WTC11 (cell line): Measurements from ENCODE around the gene SEC22A.

Experiments used
- ATF3 ChIP-seq: sonication (generic); formaldehyde crosslinking; conservative IDR thresholded peaks from 2 replicates; pipeline ENCODE4 v1.8.1; 2022; ENCODE audit warnings: mild to moderate bottlenecking, missing genetic modification reagents
- CTCF ChIP-seq: fragments of 200-600 bp; IDR thresholded peaks from 2 replicates; pipeline ENCODE4 v1.8.0; 2022; ENCODE audit warnings: antibody characterized with exemption
- ELF4 ChIP-seq: sonication (generic); formaldehyde crosslinking; IDR thresholded peaks from 2 replicates; pipeline ENCODE4 v1.8.1; 2022; ENCODE audit warnings: low read depth, mild to moderate bottlenecking, moderate library complexity, missing genetic modification reagents
- EMX1 ChIP-seq: fragments of 250-450 bp; sonication (Bioruptor Pico); IDR thresholded peaks from 2 replicates; pipeline ENCODE4 v1.8.0; 2021; ENCODE audit warnings: mild to moderate bottlenecking
- IRF2 ChIP-seq: sonication (generic); formaldehyde crosslinking; IDR thresholded peaks from 2 replicates; pipeline ENCODE4 v1.8.0; 2022; ENCODE audit warnings: low read depth, missing genetic modification reagents, borderline replicate concordance
- KAT7 ChIP-seq: sonication (generic); formaldehyde crosslinking; IDR thresholded peaks from 2 replicates; pipeline ENCODE4 v1.8.1; 2023; ENCODE audit warnings: missing genetic modification reagents, mild to moderate bottlenecking, borderline replicate concordance
- NFYB ChIP-seq: sonication (generic); formaldehyde crosslinking; conservative IDR thresholded peaks from 2 replicates; pipeline ENCODE4 v1.8.0; 2022; ENCODE audit warnings: low read depth, missing genetic modification reagents
- NR1H2 ChIP-seq: sonication (generic); formaldehyde crosslinking; IDR thresholded peaks from 2 replicates; pipeline ENCODE4 v1.9.0; 2021; ENCODE audit warnings: mild to moderate bottlenecking, moderate library complexity, missing genetic modification reagents
- SP1 ChIP-seq: sonication (generic); formaldehyde crosslinking; conservative IDR thresholded peaks from 2 replicates; pipeline ENCODE4 v1.8.1; 2022; ENCODE audit warnings: missing genetic modification reagents
- TEAD4 ChIP-seq: sonication (generic); formaldehyde crosslinking; IDR thresholded peaks from 2 replicates; pipeline ENCODE4 v1.8.0; 2022; ENCODE audit warnings: mild to moderate bottlenecking, missing genetic modification reagents
- ZNF317 ChIP-seq: sonication (generic); formaldehyde crosslinking; IDR thresholded peaks from 2 replicates; pipeline ENCODE4 v1.8.1; 2023; ENCODE audit warnings: low read depth, mild to moderate bottlenecking, moderate library complexity, missing genetic modification reagents, borderline replicate concordance
- ZNF396 ChIP-seq: fragments of 250-450 bp; sonication (Bioruptor Pico); IDR thresholded peaks from 2 replicates; pipeline ENCODE4 v1.8.0; 2021; ENCODE audit warnings: mild to moderate bottlenecking, moderate library complexity, borderline replicate concordance
- TF ChIP-seq, protein P1 (sequence below): sonication (generic); formaldehyde crosslinking; IDR thresholded peaks from 2 replicates; pipeline ENCODE4 v1.8.1; 2023; ENCODE audit warnings: mild to moderate bottlenecking, missing genetic modification reagents, moderate library complexity

DNA sequence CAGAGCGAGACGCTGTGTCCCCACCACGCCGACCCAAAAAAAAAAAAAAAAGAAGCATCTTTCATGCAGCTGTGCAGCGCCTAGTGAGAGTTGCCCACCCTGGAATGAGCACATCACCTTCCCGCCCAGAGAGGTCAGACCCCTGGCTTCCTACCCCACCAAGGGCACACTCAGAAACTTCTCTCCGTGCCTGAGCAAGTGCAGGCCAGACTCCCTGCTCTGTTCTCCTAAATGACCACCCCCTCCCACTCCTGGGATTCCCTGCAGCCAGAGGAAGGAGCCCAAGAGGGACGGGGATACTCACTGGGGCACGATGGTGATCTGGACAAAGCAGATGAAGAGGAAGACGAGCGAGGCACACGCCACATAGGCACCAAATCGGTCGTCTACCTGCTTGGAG, 116.0 kb downstream of the SEC22A start:
- TF ChIP-seq EMX1 (no peak), NFYB (CRISPR knock-in tag) (no peak), IRF2 (CRISPR knock-in tag) (no peak), CTCF (no peak), ZNF396 (CRISPR knock-in tag) (no peak), KAT7 (CRISPR knock-in tag) (no peak), TEAD4 (CRISPR knock-in tag) (no peak), ELF4 (CRISPR knock-in tag) (no peak), ATF3 (CRISPR knock-in tag) (no peak), NR1H2 (CRISPR knock-in tag) (no peak), SP1 (no peak), ZNF317 (no peak)
- TF ChIP-seq, protein P1, sequence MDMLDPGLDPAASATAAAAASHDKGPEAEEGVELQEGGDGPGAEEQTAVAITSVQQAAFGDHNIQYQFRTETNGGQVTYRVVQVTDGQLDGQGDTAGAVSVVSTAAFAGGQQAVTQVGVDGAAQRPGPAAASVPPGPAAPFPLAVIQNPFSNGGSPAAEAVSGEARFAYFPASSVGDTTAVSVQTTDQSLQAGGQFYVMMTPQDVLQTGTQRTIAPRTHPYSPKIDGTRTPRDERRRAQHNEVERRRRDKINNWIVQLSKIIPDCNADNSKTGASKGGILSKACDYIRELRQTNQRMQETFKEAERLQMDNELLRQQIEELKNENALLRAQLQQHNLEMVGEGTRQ (CRISPR knock-in tag), result no peak
